ENCODE results near the gene RTN4R.

- TF ChIP-seq EZH2phosphoT487 (IDR thresholded peaks at IDR 0.05; ENCODE audit: borderline replicate concordance, low read length) (no peak), CTCF (IDR thresholded peaks at IDR 0.05; ENCODE audit: low read depth, low read length, poor library complexity, severe bottlenecking) (no peak)
These were observed 5.7 kb upstream of the RTN4R start for GRCh38 chr22:20273758-20274181.

Data from DOHH2 (cell line).